ENCODE measurements around the gene DNLZ.
A peak's percentile ranks its signal among the peaks of the same experiment; 100 is the strongest.

DNLZ gene

GRCh38 chr9:136312009-136312375 is 51.6 kb downstream of the DNLZ start:
- H3K4me1 ChIP-seq (ENCODE audit: control insufficient read depth, insufficient read depth, low read depth, low read length), result peaks cover 12% of the 10 kb centered on the region
- no peak overlapping the region for H2BK12ac ChIP-seq (ENCODE audit: low read length in 2 of 2)
- no peak overlapping the region for H2AFZ ChIP-seq (ENCODE audit: low read depth, low read length)
- H3K27me3 ChIP-seq (ENCODE audit: control insufficient read depth in 1 of 2, insufficient read depth in 1 of 2, low read length in 2 of 2), result peaks cover 0 to 43% of the 10 kb centered on the region in 2 experiments
- peak overlapping the region in 1 of 2 experiments; percentile 13 for H3K4ac ChIP-seq (ENCODE audit: low read depth in 1 of 2, low read length in 2 of 2)
- H4K91ac ChIP-seq (ENCODE audit: low read length), result no peak overlapping the region
- H3K4me2 ChIP-seq (ENCODE audit: low read length, poor library complexity, severe bottlenecking), result no peak overlapping the region
- H3K27ac ChIP-seq (ENCODE audit: low read length, poor library complexity, severe bottlenecking), result no peak overlapping the region
- no peak overlapping the region for H3K4me3 ChIP-seq (ENCODE audit: insufficient read depth in 1 of 2, low read depth in 1 of 2, low read length in 2 of 2)
- DNase-seq, result no peak
- peaks cover 13% of the 10 kb centered on the region for H3K9me3 ChIP-seq (ENCODE audit: control insufficient read depth, low read length)
- no peak overlapping the region for H2BK15ac ChIP-seq (ENCODE audit: low read depth, poor library complexity, severe bottlenecking)
- no peak overlapping the region for H3K9ac ChIP-seq (ENCODE audit: low read length)
- H2AK5ac ChIP-seq (ENCODE audit: low read length, severe bottlenecking), result no peak overlapping the region
- no peak overlapping the region for H3K18ac ChIP-seq (ENCODE audit: low read depth in 1 of 2, low read length in 2 of 2)
- H3K14ac ChIP-seq (ENCODE audit: low read length in 2 of 2), result no peak overlapping the region
- WGBS, result 68% methylated on average over 9 of the region's 10 CpGs
- no peaks in the 10 kb centered on the region for H3K36me3 ChIP-seq (ENCODE audit: control insufficient read depth in 1 of 2, insufficient read depth in 2 of 2, low read depth in 1 of 2, low read length in 2 of 2)
- H2BK5ac ChIP-seq (ENCODE audit: low read depth, low read length, poor library complexity, severe bottlenecking), result no peak overlapping the region
- no peaks in the 10 kb centered on the region for H3K79me1 ChIP-seq (replicated peaks; ENCODE audit: low read length, poor library complexity, severe bottlenecking)
- no peak overlapping the region for H4K8ac ChIP-seq (ENCODE audit: low read length)
- H3K23ac ChIP-seq (ENCODE audit: low read length in 2 of 2), result no peak overlapping the region
- no peak overlapping the region for H2BK120ac ChIP-seq (ENCODE audit: low read depth, low read length)

GRCh38 chr9:136311051-136312008 is 52.2 kb downstream of the DNLZ start:
- Histone ChIP-seq H3K27me3 (ENCODE audit: control insufficient read depth in 1 of 2, insufficient read depth in 1 of 2, low read length in 2 of 2) (peaks cover 0 to 50% of the 10 kb centered on the region in 2 experiments), H3K9ac (ENCODE audit: low read length) (no peak overlapping the region), H3K18ac (ENCODE audit: low read depth in 1 of 2, low read length in 2 of 2) (no peak overlapping the region), H4K8ac (ENCODE audit: low read length) (no peak overlapping the region), H3K4me2 (ENCODE audit: low read length, poor library complexity, severe bottlenecking) (no peak overlapping the region), H2BK12ac (ENCODE audit: low read length in 2 of 2) (no peak overlapping the region), H3K9me3 (ENCODE audit: control insufficient read depth, low read length) (peaks cover 13% of the 10 kb centered on the region), H2BK120ac (ENCODE audit: low read depth, low read length) (no peak overlapping the region), H2BK15ac (ENCODE audit: low read depth, poor library complexity, severe bottlenecking) (no peak overlapping the region), H2AK5ac (ENCODE audit: low read length, severe bottlenecking) (no peak overlapping the region), H3K4ac (ENCODE audit: low read depth in 1 of 2, low read length in 2 of 2) (peak overlapping the region in 1 of 2 experiments; percentile 13), H3K14ac (ENCODE audit: low read length in 2 of 2) (no peak overlapping the region), H4K91ac (ENCODE audit: low read length) (no peak overlapping the region), H3K4me3 (ENCODE audit: insufficient read depth in 1 of 2, low read depth in 1 of 2, low read length in 2 of 2) (no peak overlapping the region), H3K79me1 (replicated peaks; ENCODE audit: low read length, poor library complexity, severe bottlenecking) (no peaks in the 10 kb centered on the region), H3K27ac (ENCODE audit: low read length, poor library complexity, severe bottlenecking) (no peak overlapping the region), H2AFZ (ENCODE audit: low read depth, low read length) (no peak overlapping the region), H3K4me1 (ENCODE audit: control insufficient read depth, insufficient read depth, low read depth, low read length) (peaks cover 12% of the 10 kb centered on the region), H3K23ac (ENCODE audit: low read length in 2 of 2) (no peak overlapping the region), H2BK5ac (ENCODE audit: low read depth, low read length, poor library complexity, severe bottlenecking) (no peak overlapping the region), H3K36me3 (ENCODE audit: control insufficient read depth in 1 of 2, insufficient read depth in 2 of 2, low read depth in 1 of 2, low read length in 2 of 2) (no peaks in the 10 kb centered on the region)
- 65% methylated on average over 21 of the region's 23 CpGs for WGBS
- DNase-seq, result no peak

DNA sequence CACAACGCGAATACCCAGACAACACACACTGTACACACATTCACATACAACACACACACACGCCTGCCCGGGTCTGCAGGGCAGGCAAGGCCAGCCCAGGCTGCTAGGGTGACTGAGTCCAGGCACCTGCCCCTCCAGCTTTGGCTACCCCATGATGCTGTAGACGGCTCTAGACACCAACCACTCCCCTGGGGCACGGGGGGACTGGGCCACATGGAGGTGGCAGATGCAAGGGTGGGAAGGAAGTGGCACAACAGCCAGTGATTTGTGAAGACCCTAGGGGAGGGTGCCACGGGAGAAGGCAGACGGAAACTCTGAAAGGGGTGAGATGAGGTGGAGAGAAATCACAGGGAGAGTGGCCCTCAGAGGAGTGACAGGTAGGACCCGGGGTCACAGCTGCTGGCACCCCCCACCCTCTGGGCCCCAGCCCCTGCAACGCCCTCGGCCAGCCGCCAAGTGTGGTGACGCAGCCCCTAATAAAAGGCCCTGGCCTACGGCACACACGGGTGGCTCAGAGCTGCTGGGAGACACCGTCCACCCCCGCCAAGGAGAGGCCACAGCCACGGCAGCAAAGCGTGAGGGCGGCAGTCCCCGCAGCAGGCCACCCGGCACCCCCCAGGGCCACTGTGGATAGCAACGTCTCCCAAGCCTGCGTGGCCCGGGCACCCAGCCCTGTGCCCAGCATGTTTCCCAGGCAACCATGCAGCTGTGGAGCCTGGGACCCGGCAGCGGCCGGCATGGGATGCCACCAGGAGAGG is 53.1 kb downstream of the DNLZ start:
- Histone ChIP-seq H2AK5ac (ENCODE audit: low read length, severe bottlenecking) (no peak overlapping the region), H3K27ac (ENCODE audit: low read length, poor library complexity, severe bottlenecking) (no peak overlapping the region), H3K23ac (ENCODE audit: low read length in 2 of 2) (no peak overlapping the region), H3K4me3 (ENCODE audit: insufficient read depth in 1 of 2, low read depth in 1 of 2, low read length in 2 of 2) (no peak overlapping the region), H3K4ac (ENCODE audit: low read depth in 1 of 2, low read length in 2 of 2) (no peak overlapping the region), H3K14ac (ENCODE audit: low read length in 2 of 2) (peak overlapping the region in 1 of 2 experiments; percentile 86), H2BK15ac (ENCODE audit: low read depth, poor library complexity, severe bottlenecking) (no peak overlapping the region), H2AFZ (ENCODE audit: low read depth, low read length) (no peak overlapping the region), H3K9ac (ENCODE audit: low read length) (no peak overlapping the region), H2BK120ac (ENCODE audit: low read depth, low read length) (no peak overlapping the region), H3K79me1 (replicated peaks; ENCODE audit: low read length, poor library complexity, severe bottlenecking) (no peaks in the 10 kb centered on the region), H3K4me1 (ENCODE audit: control insufficient read depth, insufficient read depth, low read depth, low read length) (peaks cover 12% of the 10 kb centered on the region), H2BK5ac (ENCODE audit: low read depth, low read length, poor library complexity, severe bottlenecking) (no peak overlapping the region), H2BK12ac (ENCODE audit: low read length in 2 of 2) (no peak overlapping the region), H4K91ac (ENCODE audit: low read length) (no peak overlapping the region), H3K9me3 (ENCODE audit: control insufficient read depth, low read length) (peaks cover 8% of the 10 kb centered on the region), H3K27me3 (ENCODE audit: control insufficient read depth in 1 of 2, insufficient read depth in 1 of 2, low read length in 2 of 2) (peaks cover 0 to 59% of the 10 kb centered on the region in 2 experiments), H3K4me2 (ENCODE audit: low read length, poor library complexity, severe bottlenecking) (no peak overlapping the region), H3K18ac (ENCODE audit: low read depth in 1 of 2, low read length in 2 of 2) (no peak overlapping the region), H3K36me3 (ENCODE audit: control insufficient read depth in 1 of 2, insufficient read depth in 2 of 2, low read depth in 1 of 2, low read length in 2 of 2) (no peaks in the 10 kb centered on the region), H4K8ac (ENCODE audit: low read length) (no peak overlapping the region)
- DNase-seq, result no peak
- WGBS, result 88% methylated on average over 28 of the region's 28 CpGs

GRCh38 chr9:136309806-136310220 is 53.7 kb downstream of the DNLZ start:
- no peak overlapping the region for H3K23ac ChIP-seq (ENCODE audit: low read length in 2 of 2)
- no peak overlapping the region for H2BK5ac ChIP-seq (ENCODE audit: low read depth, low read length, poor library complexity, severe bottlenecking)
- H2BK120ac ChIP-seq (ENCODE audit: low read depth, low read length), result no peak overlapping the region
- no peaks in the 10 kb centered on the region for H3K36me3 ChIP-seq (ENCODE audit: control insufficient read depth in 1 of 2, insufficient read depth in 2 of 2, low read depth in 1 of 2, low read length in 2 of 2)
- H3K4me2 ChIP-seq (ENCODE audit: low read length, poor library complexity, severe bottlenecking), result no peak overlapping the region
- H3K4me3 ChIP-seq (ENCODE audit: insufficient read depth in 1 of 2, low read depth in 1 of 2, low read length in 2 of 2), result no peak overlapping the region
- H3K14ac ChIP-seq (ENCODE audit: low read length in 2 of 2), result peak overlapping the region in 1 of 2 experiments; percentile 86
- H3K27ac ChIP-seq (ENCODE audit: low read length, poor library complexity, severe bottlenecking), result no peak overlapping the region
- WGBS, result 97% methylated on average over 5 of the region's 5 CpGs
- H3K18ac ChIP-seq (ENCODE audit: low read depth in 1 of 2, low read length in 2 of 2), result no peak overlapping the region
- peaks cover 0 to 63% of the 10 kb centered on the region in 2 experiments for H3K27me3 ChIP-seq (ENCODE audit: control insufficient read depth in 1 of 2, insufficient read depth in 1 of 2, low read length in 2 of 2)
- H3K9me3 ChIP-seq (ENCODE audit: control insufficient read depth, low read length), result peaks cover 2% of the 10 kb centered on the region
- H4K91ac ChIP-seq (ENCODE audit: low read length), result no peak overlapping the region
- no peak overlapping the region for H2BK15ac ChIP-seq (ENCODE audit: low read depth, poor library complexity, severe bottlenecking)
- H3K4ac ChIP-seq (ENCODE audit: low read depth in 1 of 2, low read length in 2 of 2), result no peak overlapping the region
- H3K4me1 ChIP-seq (ENCODE audit: control insufficient read depth, insufficient read depth, low read depth, low read length), result peaks cover 12% of the 10 kb centered on the region
- no peak overlapping the region for H3K9ac ChIP-seq (ENCODE audit: low read length)
- no peak overlapping the region for H2AK5ac ChIP-seq (ENCODE audit: low read length, severe bottlenecking)
- H2AFZ ChIP-seq (ENCODE audit: low read depth, low read length), result no peak overlapping the region
- no peak overlapping the region for H2BK12ac ChIP-seq (ENCODE audit: low read length in 2 of 2)
- H4K8ac ChIP-seq (ENCODE audit: low read length), result no peak overlapping the region
- H3K79me1 ChIP-seq (replicated peaks; ENCODE audit: low read length, poor library complexity, severe bottlenecking), result no peaks in the 10 kb centered on the region
- DNase-seq, result no peak

Measured in mesenchymal stem cell (in vitro differentiated cells and primary cell).